GM10248 (cell line): ENCODE measurements around the gene MAFG.

Experiments used
- CTCF ChIA-PET: fragments of 300-600 bp; sonication (Branson Sonifier 250); formaldehyde crosslinking; extraction: SDS; loops from one replicate; lab custom pipeline; 2021; ENCODE audit warnings: antibody characterized with exemption; lab: Yijun Ruan, JAX
- POLR2A ChIA-PET: fragments of 350-650 bp; sonication (Branson Sonifier 250); formaldehyde crosslinking; extraction: SDS; loops from one replicate; lab custom pipeline; 2020; ENCODE audit warnings: antibody characterized with exemption; lab: Yijun Ruan, JAX
- DNase-seq: peaks from one replicate; pipeline ENCODE4 v3.0.0; 2012; ENCODE audit errors: extremely low spot score
- TF ChIP-seq, protein P1 (sequence below): IDR thresholded peaks from 2 replicates; pipeline ENCODE4 v1.5.1; 2012; ENCODE audit warnings: mild to moderate bottlenecking, low read depth; ENCODE audit errors: extremely low read depth, missing control alignments, control extremely low read depth

MAFG gene

DNA sequence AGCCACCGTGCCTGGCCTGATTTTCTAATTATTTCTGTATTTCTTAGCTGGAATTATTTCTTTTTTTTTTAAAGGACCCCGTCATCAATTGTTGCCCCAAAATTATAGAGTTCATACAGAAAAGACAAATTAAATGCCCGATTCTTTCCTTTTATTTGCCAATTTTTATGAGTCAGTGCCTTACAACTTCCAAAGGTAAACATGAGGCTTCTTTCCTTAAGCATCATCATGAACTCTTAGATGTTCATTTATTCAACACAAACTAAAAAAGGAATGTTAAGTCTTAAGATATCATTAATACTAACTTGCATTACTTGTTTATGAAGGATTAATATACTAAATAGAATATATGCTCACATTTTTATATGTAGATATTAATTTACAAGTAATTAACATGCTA lies 49.2 kb downstream of the MAFG start:
- no peak for DNase-seq
- TF ChIP-seq, protein P1, sequence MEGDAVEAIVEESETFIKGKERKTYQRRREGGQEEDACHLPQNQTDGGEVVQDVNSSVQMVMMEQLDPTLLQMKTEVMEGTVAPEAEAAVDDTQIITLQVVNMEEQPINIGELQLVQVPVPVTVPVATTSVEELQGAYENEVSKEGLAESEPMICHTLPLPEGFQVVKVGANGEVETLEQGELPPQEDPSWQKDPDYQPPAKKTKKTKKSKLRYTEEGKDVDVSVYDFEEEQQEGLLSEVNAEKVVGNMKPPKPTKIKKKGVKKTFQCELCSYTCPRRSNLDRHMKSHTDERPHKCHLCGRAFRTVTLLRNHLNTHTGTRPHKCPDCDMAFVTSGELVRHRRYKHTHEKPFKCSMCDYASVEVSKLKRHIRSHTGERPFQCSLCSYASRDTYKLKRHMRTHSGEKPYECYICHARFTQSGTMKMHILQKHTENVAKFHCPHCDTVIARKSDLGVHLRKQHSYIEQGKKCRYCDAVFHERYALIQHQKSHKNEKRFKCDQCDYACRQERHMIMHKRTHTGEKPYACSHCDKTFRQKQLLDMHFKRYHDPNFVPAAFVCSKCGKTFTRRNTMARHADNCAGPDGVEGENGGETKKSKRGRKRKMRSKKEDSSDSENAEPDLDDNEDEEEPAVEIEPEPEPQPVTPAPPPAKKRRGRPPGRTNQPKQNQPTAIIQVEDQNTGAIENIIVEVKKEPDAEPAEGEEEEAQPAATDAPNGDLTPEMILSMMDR, result no peak
- ChIA-PET POLR2A (interaction anchor here (0.6 kb wide), 1 partner anchor 153 kb away, joined by 6 read pairs; no protein-coding TSS in a partner anchor), CTCF (interaction anchor here (1.0 kb wide), 1 partner anchor 8 kb away, joined by 3 read pairs; no protein-coding TSS in a partner anchor)

DNA sequence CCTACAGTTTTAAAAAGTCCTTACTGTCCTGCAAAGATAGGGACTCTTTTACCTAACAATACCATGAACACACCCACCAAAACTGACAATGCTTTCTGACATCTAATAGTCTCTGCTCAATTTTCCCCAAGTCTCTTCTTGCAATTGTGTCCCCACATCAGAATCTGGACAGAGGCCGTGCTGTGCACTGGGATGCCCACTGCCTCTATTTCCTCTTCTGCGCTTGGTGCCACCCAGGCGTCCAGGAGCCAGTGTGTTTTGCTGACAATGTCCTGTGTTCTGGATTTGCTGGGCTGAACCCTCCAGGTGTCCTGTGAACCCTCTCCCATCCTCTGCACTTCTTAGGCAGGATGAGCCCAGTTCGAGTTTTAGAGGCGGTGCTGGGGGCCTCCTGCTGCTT lies 50.0 kb downstream of the MAFG start:
- ChIA-PET CTCF (no interaction called here), POLR2A (no interaction called here)
- no peak for DNase-seq
- TF ChIP-seq, protein P1, result no peak

DNA sequence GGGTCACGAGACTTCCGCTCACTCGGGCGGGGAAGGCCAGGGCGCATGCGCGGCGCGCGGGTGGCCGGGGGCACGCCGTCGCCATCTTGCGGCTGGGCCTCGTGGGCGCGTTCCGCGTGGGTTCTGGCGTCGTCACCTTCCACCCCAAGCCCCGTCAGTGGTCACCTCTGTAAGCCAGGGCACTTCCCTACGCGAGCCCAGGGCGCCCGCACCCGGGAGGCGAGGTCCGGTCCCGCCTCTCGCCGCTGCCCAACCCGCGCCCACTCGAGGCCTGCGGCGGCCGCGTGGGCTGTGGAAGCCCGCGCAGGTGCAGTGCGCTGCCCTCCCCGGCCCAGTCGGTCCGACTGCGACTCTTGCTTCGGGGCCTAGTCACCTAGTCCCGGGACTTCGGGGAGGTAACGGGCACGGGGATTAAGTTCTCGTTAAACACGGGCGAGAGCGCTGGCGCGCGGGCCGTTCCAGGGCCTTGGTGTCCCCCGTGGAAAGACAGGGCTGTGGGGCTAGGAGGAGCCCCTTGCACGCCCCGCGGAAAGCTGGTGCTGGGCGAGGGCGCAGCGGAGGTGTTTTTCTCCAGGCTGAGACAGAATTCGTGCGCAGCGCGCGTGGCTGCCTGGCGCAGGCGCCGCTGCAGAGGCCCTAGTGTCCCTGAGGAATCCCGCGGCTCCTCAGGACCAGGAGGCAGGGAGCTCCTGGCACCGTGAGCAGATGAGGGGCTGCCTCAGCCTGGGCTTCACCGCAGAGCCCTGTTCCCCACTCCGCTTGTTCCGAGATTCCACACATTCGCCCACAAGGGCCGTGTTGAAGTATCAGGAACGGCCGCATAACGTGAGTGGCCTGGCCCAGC lies 55.9 kb downstream of the MAFG start:
- POLR2A ChIA-PET, result interaction anchor here (0.7 kb wide), 3 partner anchors 11 to 111 kb away, joined by 6 to 8 read pairs (median 8); no protein-coding TSS in a partner anchor
- CTCF ChIA-PET, result interaction anchor here (0.9 to 2.0 kb wide), 2 partner anchors 9 to 18 kb away, joined by 3 to 5 read pairs; no protein-coding TSS in a partner anchor

DNA sequence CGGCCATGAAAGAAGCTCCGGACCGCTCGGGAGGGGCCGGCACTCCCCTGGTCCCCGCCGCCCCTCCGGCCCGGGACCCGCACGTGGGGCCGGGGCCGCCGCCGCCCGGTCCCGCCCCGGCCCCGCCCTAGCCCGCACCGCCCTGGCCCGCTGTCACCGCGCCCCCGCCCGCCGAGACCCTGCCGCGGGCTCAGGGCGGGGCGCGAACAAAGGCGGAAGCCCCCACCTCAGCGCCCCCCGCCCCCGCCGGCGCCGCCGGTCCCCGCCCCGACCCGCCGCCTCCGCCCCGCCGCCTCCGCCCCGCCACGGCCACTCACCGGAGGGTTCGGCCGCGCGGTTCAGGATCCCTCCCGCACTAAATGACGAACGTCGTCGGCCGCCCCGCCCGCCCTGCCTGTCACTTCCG lies 56.6 kb downstream of the MAFG start, which contains the start of gene ARHGDIA:
Gene ARHGDIA, minus strand, starts transcription at position 357 of the 406 bp plus-strand sequence. CDS start 1,407 bp downstream, outside the sequence.
- POLR2A ChIA-PET, result no interaction called here
- CTCF ChIA-PET, result interaction anchor here (1.8 to 2.2 kb wide), 3 partner anchors 10 to 19 kb away, joined by 5 to 10 read pairs (median 8); partner anchors contain the start of gene P4HB
- DNase-seq, result no peak
- TF ChIP-seq, protein P1, result no peak

More for the DNA sequence above, 55.9 kb downstream of the MAFG start:
- TF ChIP-seq, protein P1, result peak; percentile 30
- peak; percentile 99 for DNase-seq

DNA sequence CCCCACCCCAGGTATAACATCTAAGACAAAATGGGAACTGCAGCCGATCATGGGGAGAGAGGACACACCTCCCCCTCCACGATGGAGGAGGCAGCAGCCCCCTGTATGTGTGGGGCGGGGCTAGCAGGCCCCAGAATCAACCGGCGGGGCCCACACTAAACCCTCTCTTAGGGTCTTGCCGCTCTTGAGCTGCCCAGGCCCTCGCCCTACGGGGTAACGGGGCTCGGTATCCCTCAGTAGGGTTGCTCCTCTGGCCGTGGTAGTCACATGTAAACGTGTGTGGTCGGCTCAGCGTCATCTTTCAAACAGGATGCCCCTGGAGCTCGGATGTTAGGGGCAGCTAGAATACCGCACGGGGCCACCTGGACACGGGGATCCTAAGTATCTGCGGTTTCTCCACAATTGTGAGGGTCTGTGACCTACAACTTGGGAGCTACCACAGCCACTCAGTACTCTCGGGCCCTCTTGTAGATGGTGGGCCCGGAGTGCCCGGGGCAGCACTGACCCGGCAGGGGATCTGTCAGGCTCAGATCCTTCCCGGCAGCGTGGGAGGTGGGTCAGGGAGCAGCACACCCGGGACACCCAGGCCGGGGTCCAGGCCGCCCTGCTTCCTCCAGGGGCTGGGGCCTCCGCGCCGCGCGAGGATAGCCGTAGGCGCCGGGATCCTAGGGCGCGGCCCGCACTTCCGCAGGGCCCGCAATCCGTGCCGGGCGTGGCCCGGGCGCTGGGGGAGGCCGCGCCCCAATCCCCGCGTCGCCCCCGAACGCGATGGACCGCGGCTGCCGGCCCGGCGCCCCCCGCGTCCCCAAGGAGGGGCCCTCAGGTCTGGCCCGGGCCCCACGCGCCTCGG lies 57.2 kb downstream of the MAFG start:
- DNase-seq, result no peak

More for the DNA sequence above, 57.2 kb downstream of the MAFG start:
- TF ChIP-seq, protein P1, result no peak
- CTCF ChIA-PET, result interaction anchor here (0.7 to 2.5 kb wide), 12 partner anchors 9 to 227 kb away, joined by 3 to 10 read pairs (median 6); partner anchors contain the start of genes FASN, MAFG, MCRIP1 and P4HB
- POLR2A ChIA-PET, result interaction anchor here (0.6 to 2.5 kb wide), 4 partner anchors 10 to 187 kb away, joined by 3 to 21 read pairs (median 3); partner anchors contain the start of genes ARL16, HGS and P4HB
